Upper lobe of left lung (tissue), 6 donors: Measurements from ENCODE around the gene PCCA. TPM values are rescaled to one million over a fixed set of nuclear protein-coding genes. Genes with fewer than 3 reads are reported as not detected.

Experiments used
- ATAC-seq, 2 donors: fragments of 200-7000 bp; cut with Tn5 transposase; one replicate each; pipeline ENCODE4 v1.9.1; 2022; ENCODE audit warnings: mild to moderate bottlenecking in 2 of 2, moderate library complexity in 2 of 2; ENCODE audit not compliant: low FRiP score in 2 of 2
- DNase-seq, 2 donors: peaks; one replicate each; pipeline ENCODE4 v3.0.0-alpha.2; 2019 to 2020
- H3K27ac ChIP-seq, 4 donors: fragments of 200-600 bp; sonication (generic); one replicate each; pipeline ENCODE4 v1.5.1; 2016 to 2019
- H3K27me3 ChIP-seq, 4 donors: fragments of 200-600 bp; sonication (generic); one replicate each; pipeline ENCODE4 v1.5.1; 2017 to 2019
- H3K36me3 ChIP-seq, 4 donors: fragments of 200-600 bp; sonication (generic); one replicate each; pipeline ENCODE4 v1.5.1; 2016 to 2019
- H3K4me1 ChIP-seq, 4 donors: fragments of 200-600 bp; sonication (generic); one replicate each; pipeline ENCODE4 v1.5.1; 2018 to 2019
- H3K4me3 ChIP-seq, 4 donors: fragments of 200-600 bp; sonication (generic); one replicate each; pipeline ENCODE4 v1.5.1; 2017 to 2019; ENCODE audit warnings: mild to moderate bottlenecking in 2 of 4, moderate library complexity in 1 of 4
- H3K9me3 ChIP-seq, 4 donors: fragments of 200-600 bp; sonication (generic); one replicate each; pipeline ENCODE4 v1.5.1; 2018 to 2019
- EP300 ChIP-seq, 4 donors: sonication (generic); formaldehyde crosslinking; IDR thresholded peaks; one replicate each; pipeline ENCODE4 v1.5.1; 2017; ENCODE audit warnings: antibody characterized with exemption in 4 of 4, control low read depth in 2 of 4
- POLR2A ChIP-seq, 4 donors: fragments of 450-650 bp; IDR thresholded peaks; one replicate each; pipeline ENCODE4 v1.5.1; 2016 to 2017; ENCODE audit warnings: antibody characterized with exemption in 4 of 4, mild to moderate bottlenecking in 2 of 4
- POLR2AphosphoS5 ChIP-seq, 2 donors: sonication (generic); formaldehyde crosslinking; IDR thresholded peaks; one replicate each; pipeline ENCODE4 v1.5.1; 2017; ENCODE audit warnings: antibody characterized with exemption in 2 of 2
- WGBS, 2 donors: methylation state at CpG; one replicate each; pipeline ENCODE4 v1.1.5; 2017 to 2018; 5-methylcytosine and 5-hydroxymethylcytosine counted together
- total RNA-seq, 6 donors: library from RNA; depleted of rRNA in 4 of 6; stranded (reverse); fragments of >200 nt in 4 of 6; gene quantifications; one replicate each; pipeline versions ENCODE4 v1.1.0 to v1.2.1, GENCODE V29; 2016 to 2021
- TF ChIP-seq, protein P1 (sequence below), 6 experiments: fragments of 450-650 bp in 4 of 6; fragments of 200-600 bp in 2 of 6; sonication (generic) in 2 of 6; IDR thresholded peaks; one replicate each; pipeline ENCODE4 v1.5.1; 2016 to 2019; ENCODE audit warnings: antibody characterized with exemption in 6 of 6
- donor health status: DM: no; HTN: no; CAD: no; lungs with moderate emphysema.
- donor health status: DM: no; HTN: yes; CAD: no; lungs with severe emphysema.

The PCCA gene
- total RNA-seq, 6 donors from 2014 or later, result 23.1 to 43.4 (median 30.0) TPM

DNA sequence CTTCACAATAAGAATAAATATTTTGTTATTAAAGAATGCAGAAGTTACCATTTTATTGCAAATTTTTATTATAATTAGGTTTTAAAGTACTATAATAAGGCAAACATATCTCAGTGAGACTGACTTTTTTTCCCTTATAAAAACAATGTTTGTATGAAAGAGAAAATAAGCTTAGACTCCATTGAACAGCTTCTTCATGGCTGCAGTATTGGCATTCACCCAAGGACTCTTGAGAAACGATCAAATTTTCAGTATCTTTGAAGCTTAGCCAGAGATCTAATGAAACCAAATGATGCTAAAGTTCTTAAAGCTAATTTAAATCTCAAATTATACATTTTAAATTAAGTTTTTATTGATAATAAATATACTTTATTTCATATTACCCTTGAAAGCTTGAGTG, 371.4 kb downstream of the PCCA start:
- Histone ChIP-seq H3K4me1 (no peaks in the 10 kb centered on the region), H3K4me3 (no peak overlapping the region), H3K36me3 (no peaks in the 10 kb centered on the region), H3K27ac (no peak overlapping the region), H3K27me3 (no peaks in the 10 kb centered on the region), H3K9me3 (peaks cover 0 to 5% (median 0%) of the 10 kb centered on the region in 4 donors)
- DNase-seq, result no peak
- no peak for ATAC-seq
- WGBS, 2 donors, result 41 to 44% methylated on average over 1 of the region's 1 CpG
- TF ChIP-seq POLR2AphosphoS5 (IDR thresholded peaks at IDR 0.05) (no peak), EP300 (IDR thresholded peaks at IDR 0.05) (no peak), POLR2A (IDR thresholded peaks at IDR 0.05) (no peak)
- TF ChIP-seq, protein P1, sequence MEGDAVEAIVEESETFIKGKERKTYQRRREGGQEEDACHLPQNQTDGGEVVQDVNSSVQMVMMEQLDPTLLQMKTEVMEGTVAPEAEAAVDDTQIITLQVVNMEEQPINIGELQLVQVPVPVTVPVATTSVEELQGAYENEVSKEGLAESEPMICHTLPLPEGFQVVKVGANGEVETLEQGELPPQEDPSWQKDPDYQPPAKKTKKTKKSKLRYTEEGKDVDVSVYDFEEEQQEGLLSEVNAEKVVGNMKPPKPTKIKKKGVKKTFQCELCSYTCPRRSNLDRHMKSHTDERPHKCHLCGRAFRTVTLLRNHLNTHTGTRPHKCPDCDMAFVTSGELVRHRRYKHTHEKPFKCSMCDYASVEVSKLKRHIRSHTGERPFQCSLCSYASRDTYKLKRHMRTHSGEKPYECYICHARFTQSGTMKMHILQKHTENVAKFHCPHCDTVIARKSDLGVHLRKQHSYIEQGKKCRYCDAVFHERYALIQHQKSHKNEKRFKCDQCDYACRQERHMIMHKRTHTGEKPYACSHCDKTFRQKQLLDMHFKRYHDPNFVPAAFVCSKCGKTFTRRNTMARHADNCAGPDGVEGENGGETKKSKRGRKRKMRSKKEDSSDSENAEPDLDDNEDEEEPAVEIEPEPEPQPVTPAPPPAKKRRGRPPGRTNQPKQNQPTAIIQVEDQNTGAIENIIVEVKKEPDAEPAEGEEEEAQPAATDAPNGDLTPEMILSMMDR (IDR thresholded peaks at IDR 0.05), result no peak

DNA sequence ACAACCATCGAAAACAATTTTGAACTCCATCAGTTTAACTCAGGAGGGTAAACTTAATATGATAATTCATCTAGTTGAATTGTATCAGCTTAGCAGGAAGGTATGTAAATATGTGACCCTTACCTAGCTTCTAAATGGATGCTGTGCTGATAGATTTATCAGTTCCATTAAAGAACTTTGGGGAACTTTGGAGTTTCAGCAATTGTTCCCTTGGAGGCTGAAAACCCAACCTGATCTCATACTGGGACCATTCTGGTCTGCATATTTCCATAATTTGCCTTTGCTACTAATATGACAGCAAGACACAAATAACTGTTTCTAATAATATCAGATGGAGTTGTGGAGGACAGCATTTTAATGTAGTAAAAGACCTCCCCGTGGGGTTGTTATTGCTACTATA, 371.9 kb downstream of the PCCA start:
- no peaks in the 10 kb centered on the region for H3K36me3 ChIP-seq
- 84 to 91% methylated on average over 2 of the region's 2 CpGs for WGBS, 2 donors
- ATAC-seq, result no peak
- H3K4me1 ChIP-seq, result no peaks in the 10 kb centered on the region
- DNase-seq, result no peak
- no peak overlapping the region for H3K27ac ChIP-seq
- no peaks in the 10 kb centered on the region for H3K27me3 ChIP-seq
- no peak for TF ChIP-seq POLR2A (IDR thresholded peaks at IDR 0.05)
- no peak for TF ChIP-seq POLR2AphosphoS5 (IDR thresholded peaks at IDR 0.05)
- TF ChIP-seq, protein P1 (IDR thresholded peaks at IDR 0.05), result no peak
- no peak overlapping the region for H3K4me3 ChIP-seq
- peaks cover 0 to 5% (median 0%) of the 10 kb centered on the region in 4 donors for H3K9me3 ChIP-seq

DNA sequence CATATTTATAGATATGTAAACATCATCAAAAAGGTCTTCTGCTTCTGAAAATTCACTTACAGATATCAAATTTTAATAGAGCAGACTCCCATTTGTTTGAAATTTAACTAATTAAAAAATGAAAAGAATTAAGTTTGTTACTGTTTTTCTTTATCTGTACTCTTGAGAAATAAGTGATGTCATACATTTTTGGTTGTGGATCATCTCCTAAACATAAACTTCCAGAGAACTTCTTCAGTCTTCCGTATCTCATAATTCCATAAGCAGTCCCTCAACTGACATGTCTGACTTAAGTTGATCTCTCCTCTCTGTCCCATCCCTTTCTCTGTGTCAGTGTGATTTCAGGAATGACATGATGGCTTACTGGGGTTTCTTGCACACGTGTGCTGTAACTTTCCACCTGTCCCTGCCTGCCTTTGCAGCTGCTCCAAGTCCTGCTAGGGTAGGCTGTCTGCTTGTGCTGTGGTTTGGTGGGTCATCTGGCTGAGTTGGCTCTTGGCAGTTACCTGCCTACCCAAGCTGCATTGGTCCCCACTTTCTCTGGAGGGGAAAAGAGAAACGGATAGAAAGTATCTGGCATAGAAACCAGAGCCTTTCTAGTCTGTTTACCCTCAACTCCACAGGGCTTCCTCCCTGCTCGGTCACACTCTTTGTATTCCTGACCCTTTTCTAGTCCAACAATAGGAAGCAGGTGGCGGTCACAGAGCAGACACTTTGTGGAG, 372.6 kb downstream of the PCCA start:
- H3K27ac ChIP-seq, result no peak overlapping the region
- no peaks in the 10 kb centered on the region for H3K36me3 ChIP-seq
- TF ChIP-seq POLR2AphosphoS5 (IDR thresholded peaks at IDR 0.05), result no peak
- TF ChIP-seq EP300 (IDR thresholded peaks at IDR 0.05), result no peak
- TF ChIP-seq, protein P1 (IDR thresholded peaks at IDR 0.05), result no peak
- TF ChIP-seq POLR2A (IDR thresholded peaks at IDR 0.05), result no peak
- no peak overlapping the region for H3K4me3 ChIP-seq
- no peaks in the 10 kb centered on the region for H3K4me1 ChIP-seq
- 69 to 79% methylated on average over 5 of the region's 5 CpGs for WGBS, 2 donors
- ATAC-seq (no peak), DNase-seq (no peak)
- H3K9me3 ChIP-seq, result peaks cover 0 to 5% (median 0%) of the 10 kb centered on the region in 4 donors
- no peaks in the 10 kb centered on the region for H3K27me3 ChIP-seq

DNA sequence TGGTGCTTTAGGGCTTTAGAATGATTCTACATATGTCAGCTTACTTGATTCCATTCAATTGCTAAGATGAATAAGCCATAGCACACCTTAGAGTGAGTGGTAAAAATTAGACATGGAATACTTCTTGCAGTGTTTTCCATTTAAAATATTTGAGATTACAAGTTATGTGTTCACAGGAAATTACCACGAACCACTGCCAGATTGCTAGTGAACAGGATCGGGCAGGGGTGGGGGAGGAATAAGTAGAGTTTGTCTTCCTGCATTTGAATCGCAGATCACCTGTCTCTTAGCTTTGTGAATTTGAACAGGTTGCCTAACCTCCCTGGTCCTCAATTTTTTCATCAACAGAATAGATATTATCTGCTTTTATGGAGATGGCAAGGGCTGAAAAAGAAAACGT, 375.1 kb downstream of the PCCA start:
- ATAC-seq, result no peak
- H3K4me3 ChIP-seq, result no peak overlapping the region
- peaks cover 0 to 5% (median 0%) of the 10 kb centered on the region in 4 donors for H3K9me3 ChIP-seq
- no peak overlapping the region for H3K27ac ChIP-seq
- TF ChIP-seq POLR2AphosphoS5 (IDR thresholded peaks at IDR 0.05) (no peak), POLR2A (IDR thresholded peaks at IDR 0.05) (no peak), EP300 (IDR thresholded peaks at IDR 0.05) (no peak)
- TF ChIP-seq, protein P1 (IDR thresholded peaks at IDR 0.05), result no peak
- WGBS, 2 donors, result 54% methylated on average over 4 of the region's 4 CpGs
- H3K27me3 ChIP-seq, result no peaks in the 10 kb centered on the region
- no peaks in the 10 kb centered on the region for H3K36me3 ChIP-seq
- no peak for DNase-seq
- H3K4me1 ChIP-seq, result no peaks in the 10 kb centered on the region

DNA sequence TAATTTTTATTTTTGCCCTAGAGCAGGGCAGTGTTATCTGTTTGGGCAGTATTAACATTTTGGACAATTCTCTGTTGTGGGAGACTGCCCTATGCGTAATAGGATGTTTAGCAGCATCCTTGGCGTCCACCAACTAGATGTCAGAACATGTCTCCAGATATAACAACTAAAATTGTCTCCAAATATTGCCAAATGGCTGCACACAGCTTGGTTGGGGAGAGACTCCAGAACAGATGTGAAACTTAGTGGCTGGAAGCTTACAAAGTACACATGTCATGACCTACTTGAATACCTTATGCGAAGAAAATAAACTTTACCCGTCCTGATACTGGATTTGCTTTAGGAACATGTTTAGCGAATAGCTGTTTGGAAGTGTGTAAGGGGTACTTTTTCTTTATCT, 376.7 kb downstream of the PCCA start:
- H3K27ac ChIP-seq, result no peak overlapping the region
- H3K9me3 ChIP-seq, result no peaks in the 10 kb centered on the region
- WGBS, 2 donors, result 92% methylated on average over 5 of the region's 5 CpGs
- H3K36me3 ChIP-seq, result no peaks in the 10 kb centered on the region
- TF ChIP-seq POLR2A (IDR thresholded peaks at IDR 0.05) (no peak), EP300 (IDR thresholded peaks at IDR 0.05) (no peak), POLR2AphosphoS5 (IDR thresholded peaks at IDR 0.05) (no peak)
- TF ChIP-seq, protein P1 (IDR thresholded peaks at IDR 0.05), result no peak
- H3K27me3 ChIP-seq, result no peaks in the 10 kb centered on the region
- no peak for ATAC-seq
- no peaks in the 10 kb centered on the region for H3K4me1 ChIP-seq
- H3K4me3 ChIP-seq, result no peak overlapping the region
- DNase-seq, result no peak
